GM21619 (cell line): Measurements from ENCODE around the gene ACVR1B.

Experiments
- ATAC-seq: cut with Tn5 transposase; IDR thresholded peaks from one replicate; pipeline ENCODE4 v1.9.1; 2021; ENCODE audit not compliant: unreplicated experiment

Gene ACVR1B

GRCh38 chr12:52003016-52003550, 51.6 kb downstream of the ACVR1B start:
- no peak for ATAC-seq

- ATAC-seq, result no peak
Observed at GRCh38 chr12:52003591-52003990, 52.1 kb downstream of the ACVR1B start.

GRCh38 chr12:52004042-52004648, 52.6 kb downstream of the ACVR1B start:
- ATAC-seq, result no peak

- ATAC-seq, result no peak
Observed at GRCh38 chr12:52005218-52005902, 53.9 kb downstream of the ACVR1B start.

GRCh38 chr12:52005903-52006703, 54.6 kb downstream of the ACVR1B start:
- peak; percentile 72 for ATAC-seq

GRCh38 chr12:52006726-52007157, 55.2 kb downstream of the ACVR1B start, which contains the start of gene TAMALIN:
TAMALIN (plus strand) TSS chr12:52006946; CDS start chr12:52007020, 74 bp downstream.
- no peak for ATAC-seq

- no peak for ATAC-seq
Observed at GRCh38 chr12:52007158-52007921, 55.8 kb downstream of the ACVR1B start.

GRCh38 chr12:52007982-52008510, 56.5 kb downstream of the ACVR1B start:
- ATAC-seq, result no peak

GRCh38 chr12:52009081-52009751, 57.7 kb downstream of the ACVR1B start:
- no peak for ATAC-seq

- ATAC-seq, result no peak
Observed at GRCh38 chr12:52010152-52010622, 58.7 kb downstream of the ACVR1B start.

GRCh38 chr12:52010692-52011601, 59.4 kb downstream of the ACVR1B start:
- ATAC-seq, result no peak

GRCh38 chr12:52011602-52012214, 60.2 kb downstream of the ACVR1B start:
- ATAC-seq, result no peak

GRCh38 chr12:52013626-52014310, 62.3 kb downstream of the ACVR1B start:
- no peak for ATAC-seq

- ATAC-seq, result no peak
Observed at GRCh38 chr12:52014567-52015530, 63.4 kb downstream of the ACVR1B start.

GRCh38 chr12:52015532-52016041, 64.1 kb downstream of the ACVR1B start:
- no peak for ATAC-seq

GRCh38 chr12:52018433-52019112, 67.1 kb downstream of the ACVR1B start:
- no peak for ATAC-seq
